Upper lobe of left lung (tissue), 4 donors: Measurements from ENCODE around the gene SLC6A6.

Experiments used
- CTCF ChIP-seq, 6 experiments: fragments of 450-650 bp in 4 of 6; fragments of 200-600 bp in 2 of 6; sonication (generic) in 2 of 6; IDR thresholded peaks; one replicate each; pipeline ENCODE4 v1.5.1; 2016 to 2019; ENCODE audit warnings: antibody characterized with exemption in 6 of 6
- EP300 ChIP-seq, 4 donors: sonication (generic); formaldehyde crosslinking; IDR thresholded peaks; one replicate each; pipeline ENCODE4 v1.5.1; 2017; ENCODE audit warnings: antibody characterized with exemption in 4 of 4, control low read depth in 2 of 4
- POLR2A ChIP-seq, 4 donors: fragments of 450-650 bp; IDR thresholded peaks; one replicate each; pipeline ENCODE4 v1.5.1; 2016 to 2017; ENCODE audit warnings: antibody characterized with exemption in 4 of 4, mild to moderate bottlenecking in 2 of 4
- POLR2AphosphoS5 ChIP-seq, 2 donors: sonication (generic); formaldehyde crosslinking; IDR thresholded peaks; one replicate each; pipeline ENCODE4 v1.5.1; 2017; ENCODE audit warnings: antibody characterized with exemption in 2 of 2

- no peak for TF ChIP-seq POLR2AphosphoS5 (IDR thresholded peaks at IDR 0.05)
- TF ChIP-seq POLR2A (IDR thresholded peaks at IDR 0.05), result no peak
- no peak for TF ChIP-seq CTCF (IDR thresholded peaks at IDR 0.05)
- no peak for TF ChIP-seq EP300 (IDR thresholded peaks at IDR 0.05)
Observed at GRCh38 chr3:14389166-14389606, 13.2 kb upstream of the SLC6A6 start.
